CD4-positive, alpha-beta T cell (primary cell): ENCODE measurements around the gene HSD11B2. TPM values are rescaled to one million over a fixed set of nuclear protein-coding genes. Genes with fewer than 3 reads are reported as not detected.

Experiments
- ATAC-seq: fragments of 200-7000 bp; cut with Tn5 transposase; one replicate; pipeline ENCODE4 v1.10.0; 2022; ENCODE audit warnings: mild to moderate bottlenecking; ENCODE audit not compliant: poor library complexity
- CTCF ChIA-PET: fragments of 350-600 bp; sonication (Branson Sonifier 250); formaldehyde crosslinking; loops from one replicate; lab custom pipeline; 2021; ENCODE audit warnings: antibody characterized with exemption, inconsistent platforms; lab: Charles Lee
- POLR2A ChIA-PET: fragments of 350-600 bp; sonication (Branson Sonifier 250); formaldehyde crosslinking; loops from one replicate; lab custom pipeline; 2021; ENCODE audit warnings: antibody characterized with exemption, inconsistent platforms; lab: Charles Lee
- DNase-seq, 14 experiments: peaks; one replicate each; pipeline ENCODE4 v3.0.0-alpha.2; 2013 to 2020; ENCODE audit warnings: mixed read lengths in 2 of 14
- H3K27ac ChIP-seq, 2 donors: one replicate each; pipeline versions ENCODE4 v1.5.1 to v1.7.0; 2013; ENCODE audit warnings: low read length in 2 of 2, low read depth in 1 of 2, mild to moderate bottlenecking in 1 of 2
- H3K27me3 ChIP-seq, 2 experiments: 1 replicate in 1 of 2; 2 replicates in 1 of 2; pipeline versions ENCODE4 v1.6.1 to v1.7.0; 2013; ENCODE audit warnings: low read length in 2 of 2, control low read depth in 1 of 2, mild to moderate bottlenecking in 1 of 2, moderate library complexity in 1 of 2; ENCODE audit not compliant: insufficient read depth in 2 of 2, control insufficient read depth in 1 of 2
- H3K36me3 ChIP-seq: one replicate; pipeline ENCODE4 v1.6.1; 2013; ENCODE audit warnings: low read length, control low read depth; ENCODE audit not compliant: insufficient read depth
- H3K4me1 ChIP-seq: one replicate; pipeline ENCODE4 v1.6.1; 2013; ENCODE audit warnings: low read length, control low read depth; ENCODE audit not compliant: insufficient read depth
- H3K4me3 ChIP-seq: one replicate; pipeline ENCODE4 v1.5.1; 2013; ENCODE audit warnings: mild to moderate bottlenecking, low read length, moderate library complexity
- H3K9me3 ChIP-seq, 2 experiments: 1 replicate in 1 of 2; 2 replicates in 1 of 2; pipeline versions ENCODE4 v1.6.1 to v1.7.0; 2013; ENCODE audit warnings: low read length in 2 of 2, mild to moderate bottlenecking in 2 of 2, control low read depth in 1 of 2, moderate library complexity in 1 of 2; ENCODE audit not compliant: control insufficient read depth in 1 of 2, insufficient read depth in 1 of 2
- H3K27ac Mint-ChIP-seq: one replicate; pipeline ENCODE4 v1.8.0; 2020; ENCODE audit warnings: mixed read lengths
- H3K27me3 Mint-ChIP-seq: one replicate; pipeline ENCODE4 v1.8.0; 2021; ENCODE audit warnings: mixed read lengths
- H3K36me3 Mint-ChIP-seq: one replicate; pipeline ENCODE4 v1.8.0; 2021; ENCODE audit warnings: low read depth, mixed read lengths
- H3K4me1 Mint-ChIP-seq: one replicate; pipeline ENCODE4 v1.8.0; 2021; ENCODE audit warnings: low read depth, mixed read lengths
- H3K4me3 Mint-ChIP-seq: one replicate; pipeline ENCODE4 v1.8.0; 2020; ENCODE audit warnings: mild to moderate bottlenecking, mixed read lengths
- H3K9me3 Mint-ChIP-seq: one replicate; pipeline ENCODE4 v1.8.0; 2020; ENCODE audit warnings: mixed read lengths
- CTCF ChIP-seq: fragments of 200-600 bp; IDR thresholded peaks from one replicate; pipeline ENCODE4 v1.8.0; 2022; ENCODE audit warnings: antibody characterized with exemption, mild to moderate bottlenecking
- intact Hi-C, 2 experiments: fragments of 100-400 bp; cut with DNase I in 1 of 2; cut with micrococcal nuclease in 1 of 2; formaldehyde crosslinking; loops; one replicate each; pipeline versions ENCODE4 v1.15.1 to v1.9.0; 2023 to 2025; cut with DNase I, micrococcal nuclease
- total RNA-seq, 174 experiments: library from RNA in 2 of 174; stranded (reverse) in 2 of 174; gene quantifications; one replicate each; pipeline ENCODE4 v1.2.3 and lab custom pipeline; 2021 to 2026

Gene HSD11B2
- total RNA-seq, 2 experiments from 2014 or later = not detected

GRCh38 chr16:67457611-67458010 is 26.7 kb downstream of the HSD11B2 start:
- TF ChIP-seq CTCF = no peak
- H3K4me1 Mint-ChIP-seq = peaks cover 22% of the 10 kb centered on the region
- no peaks in the 10 kb centered on the region for H3K9me3 ChIP-seq
- H3K4me1 ChIP-seq = peaks cover 14% of the 10 kb centered on the region
- H3K4me3 ChIP-seq = no peak overlapping the region
- peaks cover 51% of the 10 kb centered on the region for H3K36me3 ChIP-seq
- ChIA-PET POLR2A (no interaction called here), CTCF (no interaction called here)
- H3K4me3 Mint-ChIP-seq = no peak overlapping the region
- no peak overlapping the region for H3K27ac ChIP-seq
- H3K9me3 Mint-ChIP-seq = no peaks in the 10 kb centered on the region
- intact Hi-C loops = loop anchor here in 1 of 2 experiments (10.0 kb wide), 1 partner anchor 313 kb away; no protein-coding TSS in a partner anchor
- peaks cover 33% of the 10 kb centered on the region for H3K36me3 Mint-ChIP-seq
- ATAC-seq (no peak), DNase-seq (no peak)
- no peak overlapping the region for H3K27ac Mint-ChIP-seq
- no peaks in the 10 kb centered on the region for H3K27me3 ChIP-seq
- no peaks in the 10 kb centered on the region for H3K27me3 Mint-ChIP-seq

GRCh38 chr16:67458121-67458641 is 27.3 kb downstream of the HSD11B2 start:
- TF ChIP-seq CTCF = no peak
- Mint-ChIP-seq H3K36me3 (peaks cover 27% of the 10 kb centered on the region), H3K27ac (no peak overlapping the region), H3K4me3 (no peak overlapping the region), H3K27me3 (no peaks in the 10 kb centered on the region), H3K9me3 (no peaks in the 10 kb centered on the region), H3K4me1 (peaks cover 25% of the 10 kb centered on the region)
- Histone ChIP-seq H3K4me3 (no peak overlapping the region), H3K4me1 (peaks cover 14% of the 10 kb centered on the region), H3K27ac (no peak overlapping the region), H3K27me3 (no peaks in the 10 kb centered on the region), H3K9me3 (no peaks in the 10 kb centered on the region), H3K36me3 (peaks cover 48% of the 10 kb centered on the region)
- POLR2A ChIA-PET = no interaction called here
- ATAC-seq (no peak), DNase-seq (no peak)
- CTCF ChIA-PET = no interaction called here
- intact Hi-C loops = loop anchor here in 1 of 2 experiments (10.0 kb wide), 1 partner anchor 313 kb away; no protein-coding TSS in a partner anchor

- Histone ChIP-seq H3K4me1 (peaks cover 14% of the 10 kb centered on the region), H3K36me3 (peaks cover 46% of the 10 kb centered on the region), H3K27ac (no peak overlapping the region), H3K9me3 (no peaks in the 10 kb centered on the region), H3K4me3 (no peak overlapping the region), H3K27me3 (no peaks in the 10 kb centered on the region)
- Mint-ChIP-seq H3K27me3 (no peaks in the 10 kb centered on the region), H3K4me1 (peaks cover 32% of the 10 kb centered on the region), H3K27ac (no peak overlapping the region), H3K9me3 (no peaks in the 10 kb centered on the region), H3K36me3 (peaks cover 16% of the 10 kb centered on the region), H3K4me3 (no peak overlapping the region)
- intact Hi-C loops = loop anchor here in 1 of 2 experiments (10.0 kb wide), 1 partner anchor 314 kb away; no protein-coding TSS in a partner anchor
- ATAC-seq (no peak), DNase-seq (no peak)
- CTCF ChIA-PET = no interaction called here
- POLR2A ChIA-PET = no interaction called here
- TF ChIP-seq CTCF = no peak
These were observed 28.3 kb downstream of the HSD11B2 start for GRCh38 chr16:67459066-67459860.
